H1 (cell line): ENCODE results near the gene TBL1Y. TPM values are rescaled to one million over a fixed set of nuclear protein-coding genes. Genes with fewer than 3 reads are reported as not detected.

Source experiments
- ASH2L ChIP-seq: fragments of 200-600, 300-600 bp; sonication (generic); IDR thresholded peaks from one replicate; pipeline ENCODE4 v1.7.1; 2017; ENCODE audit warnings: low read length
- BACH1 ChIP-seq: IDR thresholded peaks from 2 replicates; pipeline ENCODE4 v1.6.1; 2012; ENCODE audit warnings: low read length, improper control_type of control experiment
- BCL11A ChIP-seq, 2 experiments: IDR thresholded peaks; one replicate each; pipeline ENCODE4 v1.6.1; 2011; ENCODE audit warnings: low read depth in 2 of 2, low read length in 2 of 2, mild to moderate bottlenecking in 2 of 2
- CTBP2 ChIP-seq: IDR thresholded peaks from 2 replicates; pipeline ENCODE4 v1.7.0; 2011; ENCODE audit warnings: borderline replicate concordance, mild to moderate bottlenecking, moderate library complexity, mixed read lengths, low read length; ENCODE audit not compliant: insufficient read depth, insufficient read length
- GABPA ChIP-seq: IDR thresholded peaks from 2 replicates; pipeline ENCODE4 v1.6.1; 2011; ENCODE audit warnings: mild to moderate bottlenecking, low read length, moderate library complexity, borderline replicate concordance; ENCODE audit not compliant: insufficient read depth
- SP1 ChIP-seq: IDR thresholded peaks from 2 replicates; pipeline ENCODE4 v1.6.1; 2011; ENCODE audit warnings: low read depth, low read length
- SUZ12 ChIP-seq: fragments of 200-600 bp; sonication (generic); IDR thresholded peaks from 2 replicates; pipeline ENCODE4 v1.6.1; 2012; ENCODE audit warnings: mild to moderate bottlenecking, inconsistent platforms, low read length, moderate library complexity, mixed read lengths
- TAF1 ChIP-seq: IDR thresholded peaks from 2 replicates; pipeline ENCODE4 v1.6.1; 2011; ENCODE audit warnings: mild to moderate bottlenecking, low read depth, low read length
- TCF12 ChIP-seq: IDR thresholded peaks from 2 replicates; pipeline ENCODE4 v1.6.1; 2011; ENCODE audit warnings: low read depth, mild to moderate bottlenecking, low read length
- polyA plus RNA-seq, 7 experiments: library from polyadenylated mRNA; depleted of rRNA in 3 of 7; stranded (reverse) in 5 of 7; unstranded in 2 of 7; fragments of >200 nt in 5 of 7; fragments of 200-250 nt in 2 of 7; gene quantifications; 1 replicate in 5 of 7; 2 replicates in 1 of 7; 4 replicates in 1 of 7; pipeline versions ENCODE4 v1.2.1 to v1.2.3, GENCODE V29; 2011 to 2013; ENCODE audit warnings: missing spikeins in 2 of 7, mixed read lengths in 2 of 7
- total RNA-seq: library from RNA; stranded (reverse); fragmentation: NEBNext Ultra II Directional; extraction: Animal tissue kit (Norgen Biotek cat#: 25700); gene quantifications from 2 replicates; pipeline ENCODE4 v1.2.1, GENCODE V29; 2021
- TF ChIP-seq, protein P1 (sequence below): fragments of 300-600 bp; sonication (generic); IDR thresholded peaks from 2 replicates; pipeline ENCODE4 v1.7.1; 2012; ENCODE audit warnings: low read length, moderate library complexity, mild to moderate bottlenecking, inconsistent platforms; ENCODE audit not compliant: insufficient replicate concordance

Gene TBL1Y
- total and polyA plus RNA-seq, 2 of the 8 experiments (the other 6 are each of a cell fraction or from before 2014, with no cell fraction given), result 2.5 to 4.2 TPM

DNA sequence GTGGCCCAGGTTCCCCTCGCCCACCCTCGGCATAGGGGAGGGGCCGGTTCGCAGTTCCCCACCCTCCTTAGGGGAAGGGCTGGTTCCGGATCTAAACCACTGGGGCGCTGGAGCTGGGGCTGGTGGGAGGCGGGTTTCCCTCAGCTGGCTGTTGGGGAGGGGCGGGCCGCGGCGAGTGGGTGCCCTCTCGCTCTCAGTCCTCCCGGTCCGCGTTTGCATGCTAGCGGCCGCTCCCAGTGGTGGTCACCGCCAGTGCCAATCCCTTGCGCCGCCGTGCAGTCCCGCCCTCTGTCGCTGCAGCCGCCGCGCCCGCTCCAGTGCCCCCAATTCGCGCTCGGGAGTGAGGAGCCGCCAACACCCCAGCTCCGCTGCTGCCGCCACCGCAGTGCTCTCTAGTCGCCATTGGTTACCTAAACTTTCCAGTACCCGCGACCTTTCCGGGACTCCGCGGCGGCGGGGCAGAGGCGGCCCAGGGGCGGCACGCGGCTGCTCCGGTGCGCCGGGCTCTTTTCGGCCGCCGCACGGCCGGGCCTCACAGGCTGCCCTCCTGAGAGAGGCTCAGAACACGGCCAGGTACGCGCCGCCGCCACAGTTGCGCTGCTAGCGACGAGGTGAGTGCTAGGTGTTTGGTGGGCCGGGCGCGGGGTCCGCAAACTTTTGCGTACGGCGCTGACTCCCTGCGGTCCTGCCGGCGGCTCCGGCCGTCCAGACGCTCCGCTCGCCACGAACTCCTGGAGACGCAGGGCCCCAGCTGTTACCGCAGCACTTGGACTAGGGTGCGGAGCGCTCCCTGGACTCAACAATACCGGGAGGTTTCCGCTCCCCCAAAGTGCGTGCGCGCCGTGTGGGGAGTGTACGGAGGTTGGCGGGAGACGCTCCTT is at the start of gene TBL1Y (continued):
- TF ChIP-seq BACH1 (no peak), TCF12 (no peak), CTBP2 (no peak), SUZ12 (no peak), SP1 (no peak), ASH2L (peak; percentile 84), TAF1 (peak; percentile 56), GABPA (no peak), BCL11A (IDR thresholded peaks at IDR 0.05; ENCODE audit: low read depth in 2 of 2, low read length in 2 of 2) (no peak)
- TF ChIP-seq, protein P1, sequence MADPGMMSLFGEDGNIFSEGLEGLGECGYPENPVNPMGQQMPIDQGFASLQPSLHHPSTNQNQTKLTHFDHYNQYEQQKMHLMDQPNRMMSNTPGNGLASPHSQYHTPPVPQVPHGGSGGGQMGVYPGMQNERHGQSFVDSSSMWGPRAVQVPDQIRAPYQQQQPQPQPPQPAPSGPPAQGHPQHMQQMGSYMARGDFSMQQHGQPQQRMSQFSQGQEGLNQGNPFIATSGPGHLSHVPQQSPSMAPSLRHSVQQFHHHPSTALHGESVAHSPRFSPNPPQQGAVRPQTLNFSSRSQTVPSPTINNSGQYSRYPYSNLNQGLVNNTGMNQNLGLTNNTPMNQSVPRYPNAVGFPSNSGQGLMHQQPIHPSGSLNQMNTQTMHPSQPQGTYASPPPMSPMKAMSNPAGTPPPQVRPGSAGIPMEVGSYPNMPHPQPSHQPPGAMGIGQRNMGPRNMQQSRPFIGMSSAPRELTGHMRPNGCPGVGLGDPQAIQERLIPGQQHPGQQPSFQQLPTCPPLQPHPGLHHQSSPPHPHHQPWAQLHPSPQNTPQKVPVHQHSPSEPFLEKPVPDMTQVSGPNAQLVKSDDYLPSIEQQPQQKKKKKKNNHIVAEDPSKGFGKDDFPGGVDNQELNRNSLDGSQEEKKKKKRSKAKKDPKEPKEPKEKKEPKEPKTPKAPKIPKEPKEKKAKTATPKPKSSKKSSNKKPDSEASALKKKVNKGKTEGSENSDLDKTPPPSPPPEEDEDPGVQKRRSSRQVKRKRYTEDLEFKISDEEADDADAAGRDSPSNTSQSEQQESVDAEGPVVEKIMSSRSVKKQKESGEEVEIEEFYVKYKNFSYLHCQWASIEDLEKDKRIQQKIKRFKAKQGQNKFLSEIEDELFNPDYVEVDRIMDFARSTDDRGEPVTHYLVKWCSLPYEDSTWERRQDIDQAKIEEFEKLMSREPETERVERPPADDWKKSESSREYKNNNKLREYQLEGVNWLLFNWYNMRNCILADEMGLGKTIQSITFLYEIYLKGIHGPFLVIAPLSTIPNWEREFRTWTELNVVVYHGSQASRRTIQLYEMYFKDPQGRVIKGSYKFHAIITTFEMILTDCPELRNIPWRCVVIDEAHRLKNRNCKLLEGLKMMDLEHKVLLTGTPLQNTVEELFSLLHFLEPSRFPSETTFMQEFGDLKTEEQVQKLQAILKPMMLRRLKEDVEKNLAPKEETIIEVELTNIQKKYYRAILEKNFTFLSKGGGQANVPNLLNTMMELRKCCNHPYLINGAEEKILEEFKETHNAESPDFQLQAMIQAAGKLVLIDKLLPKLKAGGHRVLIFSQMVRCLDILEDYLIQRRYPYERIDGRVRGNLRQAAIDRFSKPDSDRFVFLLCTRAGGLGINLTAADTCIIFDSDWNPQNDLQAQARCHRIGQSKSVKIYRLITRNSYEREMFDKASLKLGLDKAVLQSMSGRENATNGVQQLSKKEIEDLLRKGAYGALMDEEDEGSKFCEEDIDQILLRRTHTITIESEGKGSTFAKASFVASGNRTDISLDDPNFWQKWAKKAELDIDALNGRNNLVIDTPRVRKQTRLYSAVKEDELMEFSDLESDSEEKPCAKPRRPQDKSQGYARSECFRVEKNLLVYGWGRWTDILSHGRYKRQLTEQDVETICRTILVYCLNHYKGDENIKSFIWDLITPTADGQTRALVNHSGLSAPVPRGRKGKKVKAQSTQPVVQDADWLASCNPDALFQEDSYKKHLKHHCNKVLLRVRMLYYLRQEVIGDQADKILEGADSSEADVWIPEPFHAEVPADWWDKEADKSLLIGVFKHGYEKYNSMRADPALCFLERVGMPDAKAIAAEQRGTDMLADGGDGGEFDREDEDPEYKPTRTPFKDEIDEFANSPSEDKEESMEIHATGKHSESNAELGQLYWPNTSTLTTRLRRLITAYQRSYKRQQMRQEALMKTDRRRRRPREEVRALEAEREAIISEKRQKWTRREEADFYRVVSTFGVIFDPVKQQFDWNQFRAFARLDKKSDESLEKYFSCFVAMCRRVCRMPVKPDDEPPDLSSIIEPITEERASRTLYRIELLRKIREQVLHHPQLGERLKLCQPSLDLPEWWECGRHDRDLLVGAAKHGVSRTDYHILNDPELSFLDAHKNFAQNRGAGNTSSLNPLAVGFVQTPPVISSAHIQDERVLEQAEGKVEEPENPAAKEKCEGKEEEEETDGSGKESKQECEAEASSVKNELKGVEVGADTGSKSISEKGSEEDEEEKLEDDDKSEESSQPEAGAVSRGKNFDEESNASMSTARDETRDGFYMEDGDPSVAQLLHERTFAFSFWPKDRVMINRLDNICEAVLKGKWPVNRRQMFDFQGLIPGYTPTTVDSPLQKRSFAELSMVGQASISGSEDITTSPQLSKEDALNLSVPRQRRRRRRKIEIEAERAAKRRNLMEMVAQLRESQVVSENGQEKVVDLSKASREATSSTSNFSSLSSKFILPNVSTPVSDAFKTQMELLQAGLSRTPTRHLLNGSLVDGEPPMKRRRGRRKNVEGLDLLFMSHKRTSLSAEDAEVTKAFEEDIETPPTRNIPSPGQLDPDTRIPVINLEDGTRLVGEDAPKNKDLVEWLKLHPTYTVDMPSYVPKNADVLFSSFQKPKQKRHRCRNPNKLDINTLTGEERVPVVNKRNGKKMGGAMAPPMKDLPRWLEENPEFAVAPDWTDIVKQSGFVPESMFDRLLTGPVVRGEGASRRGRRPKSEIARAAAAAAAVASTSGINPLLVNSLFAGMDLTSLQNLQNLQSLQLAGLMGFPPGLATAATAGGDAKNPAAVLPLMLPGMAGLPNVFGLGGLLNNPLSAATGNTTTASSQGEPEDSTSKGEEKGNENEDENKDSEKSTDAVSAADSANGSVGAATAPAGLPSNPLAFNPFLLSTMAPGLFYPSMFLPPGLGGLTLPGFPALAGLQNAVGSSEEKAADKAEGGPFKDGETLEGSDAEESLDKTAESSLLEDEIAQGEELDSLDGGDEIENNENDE, result no peak
